Upper lobe of left lung (tissue), 4 donors: Measurements from ENCODE around the gene HPRT1.

Source experiments
- CTCF ChIP-seq, 6 experiments: fragments of 450-650 bp in 4 of 6; fragments of 200-600 bp in 2 of 6; sonication (generic) in 2 of 6; IDR thresholded peaks; one replicate each; pipeline ENCODE4 v1.5.1; 2016 to 2019; ENCODE audit warnings: antibody characterized with exemption in 6 of 6
- POLR2AphosphoS5 ChIP-seq, 2 donors: sonication (generic); formaldehyde crosslinking; IDR thresholded peaks; one replicate each; pipeline ENCODE4 v1.5.1; 2017; ENCODE audit warnings: antibody characterized with exemption in 2 of 2

GRCh38 chrX:134460005-134460861, at the start of gene HPRT1:
- TF ChIP-seq POLR2AphosphoS5 (IDR thresholded peaks at IDR 0.05) (peak in 1 of 2 donors; percentile 33), CTCF (IDR thresholded peaks at IDR 0.05) (no peak)
